ENCODE measurements around the gene MEGF10. TPM values are rescaled to one million over a fixed set of nuclear protein-coding genes. Genes with fewer than 3 reads are reported as not detected.
A peak's percentile ranks its signal among the peaks of the same experiment; 100 is the strongest.

MEGF10 gene
- total and polyA plus RNA-seq, 2 experiments from 2014 or later, result not detected

DNA sequence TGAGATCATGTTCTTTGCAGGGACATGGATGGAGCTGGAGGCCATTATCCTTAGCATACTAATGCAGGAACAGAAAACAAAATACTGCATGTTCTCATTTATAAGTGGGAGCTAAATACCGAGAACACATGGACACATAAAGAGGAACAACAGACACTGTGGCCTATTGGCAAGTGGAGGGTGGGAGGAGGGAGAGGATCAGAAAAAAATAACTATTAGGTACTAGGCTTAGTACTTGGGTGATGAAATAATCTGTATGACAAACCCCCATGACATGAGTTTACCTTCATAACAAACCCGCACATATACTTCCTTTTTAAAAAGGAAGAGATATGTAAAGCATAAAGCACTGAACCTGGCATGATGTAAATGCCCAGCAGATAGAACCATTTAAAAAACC, 99.0 kb downstream of the MEGF10 start:
- in situ Hi-C loops (cut with MboI), result no loop called here
- TF ChIP-seq EZH2phosphoT487 (IDR thresholded peaks at IDR 0.05; ENCODE audit: insufficient read depth, low read depth) (no peak), EZH2 (IDR thresholded peaks at IDR 0.05; ENCODE audit: insufficient read depth, poor library complexity, severe bottlenecking) (no peak)

DNA sequence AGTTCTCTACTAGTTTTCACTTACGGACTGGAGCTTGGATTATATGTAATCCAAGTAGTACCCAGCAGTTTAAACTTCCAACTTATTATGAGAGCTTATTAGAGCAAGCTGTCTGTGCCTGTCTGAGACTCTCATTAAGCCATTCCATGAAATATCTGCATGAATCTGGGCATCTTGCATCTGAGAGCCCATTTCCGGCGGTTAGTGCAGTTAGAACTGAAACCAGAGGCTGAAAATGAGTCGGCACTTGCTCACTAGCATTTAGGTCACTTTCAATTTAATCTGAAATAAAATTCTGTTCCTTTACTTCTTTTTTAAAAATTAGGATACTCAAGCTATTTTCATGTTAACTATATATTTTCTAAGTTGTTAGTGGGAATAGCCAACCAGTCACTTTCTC, 102.2 kb downstream of the MEGF10 start:
- 0 out of 2 replicates have a peak, but pooled peaks cover 4% of the 10 kb centered on the region for H3K4me1 ChIP-seq (ENCODE audit: insufficient read depth)
- H3K36me3 ChIP-seq (ENCODE audit: low read depth), result no peaks in the 10 kb centered on the region
- TF ChIP-seq EZH2 (IDR thresholded peaks at IDR 0.05; ENCODE audit: insufficient read depth, poor library complexity, severe bottlenecking) (no peak), EZH2phosphoT487 (IDR thresholded peaks at IDR 0.05; ENCODE audit: insufficient read depth, low read depth) (no peak)
- no peaks in the 10 kb centered on the region for H3K9me3 ChIP-seq (ENCODE audit: low read depth)
- no peaks in the 10 kb centered on the region for H4K20me1 ChIP-seq (ENCODE audit: insufficient read depth)
- H3K79me2 ChIP-seq (ENCODE audit: insufficient read depth), result no peaks in the 10 kb centered on the region
- H3K27ac ChIP-seq, result no peak overlapping the region
- no peak overlapping the region for H3K4me2 ChIP-seq (ENCODE audit: unreplicated experiment)
- no peaks in the 10 kb centered on the region for H3F3A ChIP-seq (ENCODE audit: insufficient read depth)
- H3K9ac ChIP-seq, result no peak overlapping the region
- H3K27me3 ChIP-seq (replicated peaks; ENCODE audit: insufficient read depth), result peaks cover 14% of the 10 kb centered on the region
- 0 out of 2 replicates have a peak overlapping the region, but pooled peaks have one; percentile 47 for H2AFZ ChIP-seq
- 56 to 60% methylated on average over 4 of the region's 4 CpGs for WGBS, 2 experiments (ENCODE audit: low coverage in 1 of 2, low lambda C conversion rate in 2 of 2, missing lambda C conversion rate in 2 of 2)
- H3K9me2 ChIP-seq (ENCODE audit: insufficient read depth), result no peaks in the 10 kb centered on the region
- H3K4me3 ChIP-seq, result no peak overlapping the region
- peak; percentile 44 for DNase-seq
- in situ Hi-C loops (cut with MboI), result no loop called here

More for the DNA sequence above, 99.0 kb downstream of the MEGF10 start:
- H3K27ac ChIP-seq, result no peak overlapping the region
- H3K9ac ChIP-seq, result no peak overlapping the region
- H2AFZ ChIP-seq, result no peak overlapping the region
- no peaks in the 10 kb centered on the region for H3K36me3 ChIP-seq (ENCODE audit: low read depth)
- DNase-seq, result no peak
- peaks cover 10% of the 10 kb centered on the region for H3F3A ChIP-seq (ENCODE audit: insufficient read depth)
- H3K27me3 ChIP-seq (replicated peaks; ENCODE audit: insufficient read depth), result peaks cover 3% of the 10 kb centered on the region; the same call in 1 of the 2 replicates
- H3K4me1 ChIP-seq (ENCODE audit: insufficient read depth), result 0 out of 2 replicates have a peak, but pooled peaks cover 9% of the 10 kb centered on the region
- H3K9me3 ChIP-seq (ENCODE audit: low read depth), result no peaks in the 10 kb centered on the region
- H3K4me2 ChIP-seq (ENCODE audit: unreplicated experiment), result no peak overlapping the region
- no peaks in the 10 kb centered on the region for H3K79me2 ChIP-seq (ENCODE audit: insufficient read depth)
- no peak overlapping the region for H3K4me3 ChIP-seq
- H3K9me2 ChIP-seq (ENCODE audit: insufficient read depth), result no peaks in the 10 kb centered on the region
- 65 to 70% methylated on average over 2 of the region's 2 CpGs for WGBS, 2 experiments (ENCODE audit: low coverage in 1 of 2, low lambda C conversion rate in 2 of 2, missing lambda C conversion rate in 2 of 2)
- no peaks in the 10 kb centered on the region for H4K20me1 ChIP-seq (ENCODE audit: insufficient read depth)

DNA sequence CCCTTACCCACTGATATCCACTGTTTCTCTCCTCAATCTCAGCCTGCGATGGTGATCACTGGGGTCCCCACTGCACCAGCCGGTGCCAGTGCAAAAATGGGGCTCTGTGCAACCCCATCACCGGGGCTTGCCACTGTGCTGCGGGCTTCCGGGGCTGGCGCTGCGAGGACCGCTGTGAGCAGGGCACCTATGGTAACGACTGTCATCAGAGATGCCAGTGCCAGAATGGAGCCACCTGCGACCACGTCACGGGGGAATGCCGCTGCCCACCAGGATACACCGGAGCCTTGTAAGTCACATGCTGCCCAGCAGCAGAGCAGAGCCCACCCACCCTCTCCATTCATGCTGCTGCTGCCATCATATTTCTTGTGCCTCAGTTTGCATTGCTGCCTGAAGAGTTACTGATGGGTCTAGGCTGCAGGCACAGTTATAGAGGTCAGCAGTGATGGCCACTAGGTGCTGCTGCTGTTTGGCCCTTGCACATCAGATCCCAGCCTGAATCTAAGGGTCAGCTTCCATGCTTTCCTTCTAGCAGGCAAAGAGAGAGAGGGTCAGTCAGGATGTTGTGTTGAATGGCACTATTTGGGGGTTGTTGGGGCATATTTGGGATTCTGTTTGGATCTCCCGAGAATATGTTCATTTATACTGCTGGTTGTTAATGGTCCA, 106.0 kb downstream of the MEGF10 start:
- H3K4me2 ChIP-seq (ENCODE audit: unreplicated experiment), result no peak overlapping the region
- DNase-seq, result no peak

DNA sequence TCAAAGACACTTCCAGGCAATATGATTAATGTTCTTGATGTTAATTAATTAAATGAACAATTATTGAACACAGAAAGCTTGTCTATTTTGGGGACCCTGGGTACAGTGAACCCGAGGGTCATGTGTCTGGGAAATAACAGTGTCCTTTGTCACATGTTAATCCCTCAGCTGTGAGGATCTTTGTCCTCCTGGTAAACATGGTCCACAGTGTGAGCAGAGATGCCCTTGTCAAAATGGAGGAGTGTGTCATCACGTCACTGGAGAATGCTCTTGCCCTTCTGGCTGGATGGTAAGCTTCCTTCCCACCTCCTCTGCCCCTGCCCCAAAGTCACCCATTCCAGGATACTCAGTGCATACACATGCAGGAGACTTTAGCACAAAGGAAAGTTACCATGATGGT, 107.9 kb downstream of the MEGF10 start:
- no peak for DNase-seq
- no peak overlapping the region for H3K4me2 ChIP-seq (ENCODE audit: unreplicated experiment)
- H3K4me3 ChIP-seq, result no peak overlapping the region
- no peaks in the 10 kb centered on the region for H3K9me3 ChIP-seq (ENCODE audit: low read depth)
- H4K20me1 ChIP-seq (ENCODE audit: insufficient read depth), result no peaks in the 10 kb centered on the region
- no peaks in the 10 kb centered on the region for H3K4me1 ChIP-seq (ENCODE audit: insufficient read depth)
- H3K27me3 ChIP-seq (replicated peaks; ENCODE audit: insufficient read depth), result peaks cover 33% of the 10 kb centered on the region
- no peak overlapping the region for H2AFZ ChIP-seq
- TF ChIP-seq EZH2phosphoT487 (IDR thresholded peaks at IDR 0.05; ENCODE audit: insufficient read depth, low read depth), result no peak
- TF ChIP-seq EZH2 (IDR thresholded peaks at IDR 0.05; ENCODE audit: insufficient read depth, poor library complexity, severe bottlenecking), result no peak
- no peaks in the 10 kb centered on the region for H3F3A ChIP-seq (ENCODE audit: insufficient read depth)
- no peaks in the 10 kb centered on the region for H3K79me2 ChIP-seq (ENCODE audit: insufficient read depth)
- no peaks in the 10 kb centered on the region for H3K36me3 ChIP-seq (ENCODE audit: low read depth)
- H3K9me2 ChIP-seq (ENCODE audit: insufficient read depth), result no peaks in the 10 kb centered on the region
- H3K9ac ChIP-seq, result no peak overlapping the region
- in situ Hi-C loops (cut with MboI), result no loop called here
- no peak overlapping the region for H3K27ac ChIP-seq
- 31 to 33% methylated on average over 2 of the region's 2 CpGs for WGBS, 2 experiments (ENCODE audit: low coverage in 1 of 2, low lambda C conversion rate in 2 of 2, missing lambda C conversion rate in 2 of 2)

More for the DNA sequence above, 106.0 kb downstream of the MEGF10 start:
- in situ Hi-C loops (cut with MboI), result no loop called here
- 0 out of 2 replicates have a peak, but pooled peaks cover 4% of the 10 kb centered on the region for H3K4me1 ChIP-seq (ENCODE audit: insufficient read depth)
- H3K9me2 ChIP-seq (ENCODE audit: insufficient read depth), result no peaks in the 10 kb centered on the region
- H3K9me3 ChIP-seq (ENCODE audit: low read depth), result no peaks in the 10 kb centered on the region
- no peak overlapping the region for H3K27ac ChIP-seq
- WGBS, 2 experiments (ENCODE audit: low coverage in 1 of 2, low lambda C conversion rate in 2 of 2, missing lambda C conversion rate in 2 of 2), result 69 to 74% methylated on average over 15 of the region's 15 CpGs
- H3K4me3 ChIP-seq, result no peak overlapping the region
- no peaks in the 10 kb centered on the region for H3K36me3 ChIP-seq (ENCODE audit: low read depth)
- no peak overlapping the region for H3K9ac ChIP-seq
- H3K79me2 ChIP-seq (ENCODE audit: insufficient read depth), result no peaks in the 10 kb centered on the region
- TF ChIP-seq EZH2phosphoT487 (IDR thresholded peaks at IDR 0.05; ENCODE audit: insufficient read depth, low read depth), result no peak
- H2AFZ ChIP-seq, result no peak overlapping the region
- no peaks in the 10 kb centered on the region for H3F3A ChIP-seq (ENCODE audit: insufficient read depth)
- H3K27me3 ChIP-seq (replicated peaks; ENCODE audit: insufficient read depth), result peaks cover 33% of the 10 kb centered on the region
- H4K20me1 ChIP-seq (ENCODE audit: insufficient read depth), result no peaks in the 10 kb centered on the region

Data from GM23248 (cell line).